Measurements from ENCODE around the gene KRTAP4-7. TPM values are rescaled to one million over a fixed set of nuclear protein-coding genes. Genes with fewer than 3 reads are reported as not detected.
"Not testable (repeated sequence)": the region's sequence is repeated elsewhere in the genome, so short reads cannot be mapped to it uniquely, and the experiment has no call there.

Gene KRTAP4-7
- not detected in 2 replicates for total RNA-seq
- polyA plus RNA-seq, result not detected in 2 replicates
- polyA plus RNA-seq (2011; cell fraction: cytosol; rRNA removed), result not detected in 2 replicates
- polyA plus RNA-seq (2011; cell fraction: nucleus; rRNA removed), result not detected in 2 replicates
- not detected in 2 replicates for polyA plus RNA-seq (2012)
- not detected in 2 replicates for polyA minus RNA-seq
- polyA minus RNA-seq (2011; cell fraction: cytosol; rRNA and poly(A)+ RNA removed), result not detected
- not detected in 2 replicates for polyA minus RNA-seq (2011; cell fraction: nucleus; rRNA and poly(A)+ RNA removed)
- Bru-seq, nascent RNA, result not detected
- not detected for BruChase-seq, experiment 1, labeled RNA remaining after a 6-hour chase
- BruChase-seq, experiment 2, labeled RNA remaining after a 2-hour chase, result not detected
- long read RNA-seq, result 0 reads

GRCh38 chr17:41084100-41084856, at the start of gene KRTAP4-7:
Gene KRTAP4-7 (plus strand): TSS chr17:41084150. CDS start chr17:41084207, 57 bp downstream.
- H3K9me1 ChIP-seq (replicated peaks; ENCODE audit: control insufficient read depth, extremely low read depth, insufficient read depth, low read length); H4K20me1 ChIP-seq (replicated peaks; ENCODE audit: control insufficient read depth, extremely low read depth, insufficient read depth, low read length); dilution Hi-C loops (cut with MboI; ENCODE audit: extremely low pct_ligation_motif_present, low sequenced_read_pairs); BruUV-seq (replicated peaks); H3K9me3 ChIP-seq (replicated peaks; ENCODE audit: control insufficient read depth, insufficient read depth, low read length); H3K27ac ChIP-seq (ENCODE audit: insufficient read depth, low read depth, low read length); H3K9ac ChIP-seq (replicated peaks; ENCODE audit: extremely low read depth, insufficient read depth, low read length); POLR2A ChIA-PET; FAIRE-seq; intact Hi-C loops (cut with micrococcal nuclease); H3K36me3 ChIP-seq (ENCODE audit: control insufficient read depth in 2 of 2, extremely low read depth in 1 of 2, insufficient read depth in 2 of 2, low read length in 2 of 2); H3K4me1 ChIP-seq (ENCODE audit: control insufficient read depth, extremely low read depth, insufficient read depth, low read length); H3K27me3 ChIP-seq (ENCODE audit: control insufficient read depth in 2 of 2, insufficient read depth in 2 of 2, low read length in 2 of 2); H2AFZ ChIP-seq (ENCODE audit: low read depth, low read length); CTCF ChIA-PET; H3K79me2 ChIP-seq (ENCODE audit: control insufficient read depth, insufficient read depth, low read length); H3K4me2 ChIP-seq (ENCODE audit: insufficient read depth, low read length); DNase-seq (ENCODE audit: low read depth, low spot score); H3K4me3 ChIP-seq (replicated peaks in 1 of 3; ENCODE audit: insufficient read depth in 1 of 3, low read depth in 1 of 3, low read length in 3 of 3): not testable (repeated sequence)

- H3K9me3 ChIP-seq (replicated peaks; ENCODE audit: control insufficient read depth, insufficient read depth, low read length); H4K20me1 ChIP-seq (replicated peaks; ENCODE audit: control insufficient read depth, extremely low read depth, insufficient read depth, low read length); H2AFZ ChIP-seq (ENCODE audit: low read depth, low read length); BruUV-seq (replicated peaks); H3K79me2 ChIP-seq (ENCODE audit: control insufficient read depth, insufficient read depth, low read length); dilution Hi-C loops (cut with MboI; ENCODE audit: extremely low pct_ligation_motif_present, low sequenced_read_pairs); POLR2A ChIA-PET; H3K9ac ChIP-seq (replicated peaks; ENCODE audit: extremely low read depth, insufficient read depth, low read length); FAIRE-seq; H3K4me3 ChIP-seq (replicated peaks in 1 of 3; ENCODE audit: insufficient read depth in 1 of 3, low read depth in 1 of 3, low read length in 3 of 3); H3K4me2 ChIP-seq (ENCODE audit: insufficient read depth, low read length); DNase-seq (ENCODE audit: low read depth, low spot score); H3K4me1 ChIP-seq (ENCODE audit: control insufficient read depth, extremely low read depth, insufficient read depth, low read length); H3K36me3 ChIP-seq (ENCODE audit: control insufficient read depth in 2 of 2, extremely low read depth in 1 of 2, insufficient read depth in 2 of 2, low read length in 2 of 2); H3K27ac ChIP-seq (ENCODE audit: insufficient read depth, low read depth, low read length); H3K9me1 ChIP-seq (replicated peaks; ENCODE audit: control insufficient read depth, extremely low read depth, insufficient read depth, low read length); intact Hi-C loops (cut with micrococcal nuclease); H3K27me3 ChIP-seq (ENCODE audit: control insufficient read depth in 2 of 2, insufficient read depth in 2 of 2, low read length in 2 of 2): not testable (repeated sequence)
- CTCF ChIA-PET, result interaction anchor here (1.0 kb wide), 1 partner anchor 9 kb away, joined by 3 read pairs; no protein-coding TSS in a partner anchor
Measured at GRCh38 chr17:41034346-41034935, 49.5 kb upstream of the KRTAP4-7 start, which contains the start of gene KRTAP1-3. Gene KRTAP1-3 (minus strand): TSS chr17:41034874. CDS start chr17:41034821, 53 bp downstream.
